A549 (cell line): Measurements from ENCODE around the gene MED9.

Experiments
- CBX2 ChIP-seq: fragments of 200-600 bp; sonication (generic); IDR thresholded peaks from 2 replicates; pipeline ENCODE4 v1.6.1; 2016; ENCODE audit warnings: low read depth, mild to moderate bottlenecking, borderline replicate concordance
- CTCF ChIP-seq: fragments of >200 bp; sonication (Bioruptor Twin); formaldehyde crosslinking; IDR thresholded peaks from 3 replicates; pipeline ENCODE4 v1.5.1; 2016
- EP300 ChIP-seq, 2 experiments: fragments of >200 bp; sonication (Bioruptor Twin); formaldehyde crosslinking; IDR thresholded peaks; 2 replicates in 1 of 2; 3 replicates in 1 of 2; pipeline ENCODE4 v1.6.1; 2016 to 2017
- JUN ChIP-seq, 2 experiments: fragments of >200 bp; sonication (Bioruptor Twin); formaldehyde crosslinking; IDR thresholded peaks; 2 replicates in 1 of 2; 3 replicates in 1 of 2; pipeline ENCODE4 v1.6.1; 2016 to 2017
- JUNB ChIP-seq: fragments of >200 bp; sonication (Bioruptor Twin); formaldehyde crosslinking; IDR thresholded peaks from 2 replicates; pipeline ENCODE4 v1.6.1; 2016
- RNF2 ChIP-seq: fragments of 200-600 bp; sonication (generic); IDR thresholded peaks from 2 replicates; pipeline ENCODE4 v1.6.1; 2016; ENCODE audit warnings: low read depth, mild to moderate bottlenecking, antibody characterized with exemption, moderate library complexity, borderline replicate concordance
- TF ChIP-seq, protein P1 (sequence below): fragments of 150-350 bp; IDR thresholded peaks from 2 replicates; pipeline ENCODE4 v1.6.1; 2014; ENCODE audit warnings: low read depth, mild to moderate bottlenecking, low read length
- TF ChIP-seq, protein P2 (sequence below): IDR thresholded peaks from 2 replicates; pipeline ENCODE4 v1.6.1; 2012

DNA sequence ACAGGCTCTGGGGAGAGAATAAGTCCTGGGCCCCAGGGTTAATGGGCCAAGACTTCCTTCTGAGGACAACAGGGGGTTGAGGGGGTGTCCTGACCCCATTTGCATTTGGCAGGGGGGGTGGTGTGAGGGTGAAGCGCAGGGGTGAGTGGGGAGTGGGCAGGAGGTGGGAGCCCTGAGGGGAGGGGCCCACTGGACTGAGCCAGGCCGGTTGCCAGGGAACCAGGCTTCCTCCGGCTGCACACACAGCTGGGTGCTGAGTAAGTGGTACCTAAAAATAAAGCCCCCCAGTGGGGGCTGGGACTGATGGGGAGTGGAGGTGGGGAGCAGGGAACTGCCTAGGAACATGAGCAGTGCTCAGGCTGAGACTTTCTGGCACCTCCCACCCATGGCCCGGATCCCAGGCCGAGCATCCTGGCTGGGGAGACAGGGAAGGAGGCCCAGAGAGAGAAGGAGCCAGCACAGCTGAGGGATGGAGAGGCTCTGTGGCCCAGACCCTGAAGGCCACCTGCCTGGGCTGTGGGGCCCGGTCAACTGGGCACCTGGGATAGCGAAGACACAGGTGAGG is 26.8 kb downstream of the MED9 start:
- TF ChIP-seq JUN (IDR thresholded peaks at IDR 0.05): no peak
- TF ChIP-seq JUNB: no peak
- no peak for TF ChIP-seq CTCF
- TF ChIP-seq EP300 (IDR thresholded peaks at IDR 0.05): no peak
- TF ChIP-seq, protein P1, sequence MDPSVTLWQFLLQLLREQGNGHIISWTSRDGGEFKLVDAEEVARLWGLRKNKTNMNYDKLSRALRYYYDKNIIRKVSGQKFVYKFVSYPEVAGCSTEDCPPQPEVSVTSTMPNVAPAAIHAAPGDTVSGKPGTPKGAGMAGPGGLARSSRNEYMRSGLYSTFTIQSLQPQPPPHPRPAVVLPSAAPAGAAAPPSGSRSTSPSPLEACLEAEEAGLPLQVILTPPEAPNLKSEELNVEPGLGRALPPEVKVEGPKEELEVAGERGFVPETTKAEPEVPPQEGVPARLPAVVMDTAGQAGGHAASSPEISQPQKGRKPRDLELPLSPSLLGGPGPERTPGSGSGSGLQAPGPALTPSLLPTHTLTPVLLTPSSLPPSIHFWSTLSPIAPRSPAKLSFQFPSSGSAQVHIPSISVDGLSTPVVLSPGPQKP: no peak
- no peak for TF ChIP-seq CBX2
- no peak for TF ChIP-seq RNF2
- TF ChIP-seq, protein P2, sequence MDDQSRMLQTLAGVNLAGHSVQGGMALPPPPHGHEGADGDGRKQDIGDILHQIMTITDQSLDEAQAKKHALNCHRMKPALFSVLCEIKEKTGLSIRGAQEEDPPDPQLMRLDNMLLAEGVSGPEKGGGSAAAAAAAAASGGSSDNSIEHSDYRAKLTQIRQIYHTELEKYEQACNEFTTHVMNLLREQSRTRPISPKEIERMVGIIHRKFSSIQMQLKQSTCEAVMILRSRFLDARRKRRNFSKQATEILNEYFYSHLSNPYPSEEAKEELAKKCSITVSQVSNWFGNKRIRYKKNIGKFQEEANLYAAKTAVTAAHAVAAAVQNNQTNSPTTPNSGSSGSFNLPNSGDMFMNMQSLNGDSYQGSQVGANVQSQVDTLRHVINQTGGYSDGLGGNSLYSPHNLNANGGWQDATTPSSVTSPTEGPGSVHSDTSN: no peak
